Renal cortex interstitium (tissue), 11 donors: ENCODE data around the gene ZNF582. TPM values are rescaled to one million over a fixed set of nuclear protein-coding genes. Genes with fewer than 3 reads are reported as not detected.
A peak's percentile ranks its signal among the peaks of the same experiment; 100 is the strongest.
"Not testable (repeated sequence)": the region's sequence is repeated elsewhere in the genome, so short reads cannot be mapped to it uniquely, and the experiment has no call there.

Experiments
- DNase-seq, 11 donors: peaks; one replicate each; pipeline ENCODE4 v3.0.0-alpha.2; 2013; ENCODE audit warnings: low read depth in 9 of 11, low spot score in 4 of 11; ENCODE audit errors: extremely low read depth in 1 of 11
- polyA plus RNA-seq, 3 donors: library from polyadenylated mRNA; unstranded; fragments of 120-200 nt; gene quantifications; one replicate each; pipeline ENCODE4 v1.2.1, GENCODE V29; 2013; ENCODE audit not compliant: insufficient read length in 3 of 3

The ZNF582 gene
- polyA plus RNA-seq, 3 donors = 10.9 to 14.2 (median 11.3) TPM

DNA sequence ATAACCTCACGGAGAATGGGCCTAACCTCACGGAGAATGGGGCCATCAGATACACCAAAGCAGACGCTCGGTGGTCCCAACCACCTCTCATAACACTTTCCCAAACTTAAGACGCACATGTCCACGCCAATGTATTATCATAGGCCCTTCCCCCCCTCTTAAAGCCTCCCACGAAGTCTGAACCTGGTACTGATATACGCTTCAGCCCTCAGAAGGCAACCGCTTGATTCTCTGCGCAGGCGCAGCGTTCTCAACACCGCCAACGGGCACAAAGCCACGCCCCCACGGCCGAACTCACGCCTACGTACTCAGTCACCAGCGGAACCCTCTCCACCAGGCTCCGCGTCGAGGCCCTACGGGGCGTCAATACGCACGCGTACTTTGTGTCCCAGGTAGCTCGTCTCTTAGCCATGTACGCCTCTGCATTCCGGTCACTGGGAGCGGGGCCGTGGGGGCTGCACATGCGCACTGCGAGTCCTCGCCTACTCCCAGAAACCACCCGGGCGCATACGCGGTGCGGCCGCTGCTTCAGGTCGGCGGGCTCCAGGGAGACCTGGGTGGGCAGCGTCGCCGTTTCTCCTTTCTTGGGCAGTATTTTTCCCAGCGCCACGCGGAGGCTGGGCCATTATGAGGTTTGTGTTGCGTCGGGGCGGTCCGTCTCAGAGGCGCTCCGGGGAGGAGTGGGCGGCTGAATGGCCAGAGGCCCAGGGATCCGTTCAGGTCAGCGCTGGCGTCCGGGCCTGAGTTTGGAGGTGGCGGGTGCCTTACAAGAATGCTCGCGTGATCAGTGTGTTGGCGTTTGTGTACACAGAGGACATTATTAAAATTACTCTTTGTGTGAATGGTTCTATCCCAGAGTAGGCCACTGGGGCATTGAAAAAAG, 25.3 kb downstream of the ZNF582 start:
- DNase-seq = peak; percentile 85 to 94 (median 91)

DNA sequence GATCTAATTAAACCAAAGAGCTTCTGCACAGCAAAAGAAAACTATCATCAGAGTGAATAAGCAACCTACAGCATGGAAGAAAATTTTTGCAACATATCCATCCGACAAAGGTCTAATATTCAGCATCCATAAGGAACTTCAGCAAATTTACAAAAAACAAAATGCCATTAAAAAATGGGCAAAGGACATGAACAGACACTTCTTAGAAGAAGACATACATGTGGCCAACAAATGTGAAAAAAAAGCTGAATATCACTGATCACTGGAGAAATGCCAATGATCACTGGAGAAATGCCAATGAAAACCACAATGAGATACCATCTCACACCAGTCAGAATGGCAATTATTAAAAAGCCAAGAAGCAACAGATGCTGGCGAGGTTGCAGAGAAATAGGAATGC, 32.5 kb downstream of the ZNF582 start:
- DNase-seq = no peak

DNA sequence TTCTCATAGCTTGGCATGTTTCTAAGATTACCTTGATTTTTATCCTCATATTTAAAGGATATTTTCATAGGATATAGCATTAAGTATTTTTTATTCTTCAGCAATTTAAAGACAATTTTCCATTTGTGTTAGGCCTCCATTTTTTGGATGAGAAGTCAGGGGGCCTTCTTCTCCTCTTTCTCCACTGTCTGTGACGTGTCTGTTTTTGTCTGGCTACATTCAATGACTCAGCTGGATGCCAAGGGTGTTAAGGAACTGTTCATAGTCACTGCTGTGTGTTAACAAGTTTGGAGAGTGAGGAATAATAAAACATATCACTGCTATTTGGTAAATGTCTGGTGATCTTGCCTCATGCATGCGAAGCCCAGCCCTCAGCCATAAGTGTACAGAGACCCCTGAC, 36.4 kb downstream of the ZNF582 start:
- no peak for DNase-seq

DNA sequence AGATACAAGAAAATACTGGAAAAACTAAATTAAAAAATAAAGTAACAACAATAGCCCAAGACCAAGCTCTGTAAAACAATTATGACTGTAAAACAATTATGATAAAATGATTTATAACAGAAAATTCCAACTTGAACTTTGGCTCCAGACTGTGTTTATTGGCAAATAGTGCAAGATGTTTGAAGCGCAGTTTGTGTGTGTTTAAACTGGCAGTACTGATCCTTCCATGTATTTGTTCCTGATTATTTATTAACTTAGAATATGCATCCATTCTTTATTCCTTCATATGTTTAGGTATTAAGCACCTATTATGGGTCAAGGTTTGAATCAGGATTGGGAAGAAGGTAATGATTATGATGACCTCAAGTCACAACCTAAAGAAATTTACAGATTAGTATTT, 37.8 kb downstream of the ZNF582 start:
- no peak for DNase-seq

DNA sequence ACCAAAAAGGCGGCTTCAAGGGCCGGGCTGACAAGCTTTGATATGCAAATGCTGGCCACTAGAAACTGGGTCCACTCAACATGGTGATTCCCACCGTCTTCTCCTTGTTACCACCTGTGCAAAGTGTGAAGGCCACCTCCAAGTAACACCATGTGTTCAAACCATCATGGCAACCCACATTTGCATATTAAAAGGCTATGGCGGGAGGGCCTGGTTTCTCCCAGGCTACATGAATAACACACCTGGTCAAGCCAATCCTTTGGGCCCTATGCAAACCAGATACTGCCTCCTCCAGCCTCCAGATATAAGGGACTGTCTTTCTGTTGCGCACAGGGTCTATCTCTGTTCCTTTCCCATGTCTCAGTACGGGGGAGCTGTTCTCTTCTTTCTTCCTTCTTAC, 42.1 kb downstream of the ZNF582 start:
- no peak for DNase-seq

DNA sequence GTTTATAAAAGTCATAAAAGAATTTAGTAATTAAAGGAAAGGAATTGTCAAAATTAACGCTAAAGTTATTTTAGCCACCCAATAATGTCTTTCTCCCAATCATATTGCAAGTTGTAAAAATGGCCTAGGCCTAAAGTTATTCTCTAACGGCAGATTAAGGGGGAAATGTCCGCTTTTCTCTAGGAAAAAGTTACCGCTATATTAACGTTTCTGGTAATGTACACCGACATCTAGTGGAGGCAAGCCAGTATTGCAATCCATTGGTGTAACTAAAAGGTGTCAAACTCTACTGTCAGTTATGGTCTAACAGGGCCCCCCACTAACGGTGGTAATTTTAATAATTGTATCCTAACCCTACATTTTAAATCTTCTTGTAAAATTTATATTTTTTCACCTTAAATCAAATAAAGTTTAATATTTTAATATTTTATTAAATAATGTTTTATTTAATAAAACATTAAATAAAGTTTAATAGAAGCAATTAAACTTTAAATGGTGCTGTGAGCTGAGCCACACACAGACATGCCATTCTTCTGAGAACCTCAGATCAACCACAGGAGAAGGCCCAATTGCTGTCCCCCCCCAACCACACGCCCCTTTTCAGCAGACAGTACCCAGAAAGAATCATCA, 42.8 kb downstream of the ZNF582 start:
- DNase-seq = peak in 10 of 11 donors; percentile 33 to 70 (median 47)

DNA sequence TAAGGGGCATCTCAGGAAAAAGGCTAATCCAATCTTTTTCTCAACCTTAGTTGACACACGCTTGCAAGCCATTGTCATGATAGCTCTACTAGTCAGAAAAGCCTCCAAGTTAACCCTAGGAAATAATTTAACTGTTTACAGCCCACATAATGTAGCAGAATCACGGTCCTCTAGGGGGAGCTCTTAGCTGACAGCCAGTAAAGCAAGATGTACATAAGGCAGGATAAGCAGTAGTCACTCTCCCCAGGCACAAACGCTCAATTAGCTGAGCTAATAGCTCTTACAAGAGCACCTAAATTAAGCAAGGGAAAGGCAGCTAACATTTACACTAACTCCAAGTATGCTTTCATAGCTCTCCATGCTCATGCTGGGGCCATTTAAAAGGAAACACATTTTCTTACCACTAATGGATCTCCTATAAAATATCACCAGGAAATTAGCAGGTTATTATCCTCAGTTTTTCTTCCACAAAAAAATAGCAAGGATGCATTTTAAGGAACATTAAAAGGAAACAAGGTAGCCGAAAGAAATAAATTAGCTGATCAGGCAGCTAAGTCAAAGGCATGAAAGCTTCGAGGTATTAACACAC, 45.0 kb downstream of the ZNF582 start:
- DNase-seq = no peak

DNA sequence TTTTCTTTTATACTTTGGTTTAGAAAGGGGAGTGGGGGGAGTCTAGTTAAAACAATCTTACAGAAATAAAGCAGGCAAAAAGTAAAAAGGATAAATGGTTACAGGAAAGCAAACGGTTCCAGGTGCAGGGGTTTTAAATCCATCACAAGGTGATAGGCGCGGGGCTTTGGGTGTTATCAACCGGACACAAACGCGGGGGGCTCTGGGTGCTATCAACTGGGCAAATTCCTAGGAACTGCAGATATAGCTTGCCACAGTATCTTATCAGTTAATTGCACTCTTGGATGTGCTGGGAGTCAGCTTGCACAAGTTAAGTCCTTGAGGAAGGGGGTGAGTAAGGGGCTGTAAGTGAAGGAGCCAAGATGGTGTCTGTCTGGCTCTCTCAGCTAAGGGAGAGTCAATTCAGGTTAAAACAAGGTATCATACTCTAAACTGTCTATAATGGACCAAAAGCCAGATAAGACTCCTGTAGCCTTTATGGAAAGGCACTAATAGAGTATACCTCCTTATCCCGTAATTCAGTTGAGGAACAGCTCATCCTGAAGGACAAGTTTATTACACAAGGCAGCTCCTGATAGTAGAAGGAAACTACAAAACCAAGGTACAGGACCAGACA, 46.1 kb downstream of the ZNF582 start:
- no peak for DNase-seq

DNA sequence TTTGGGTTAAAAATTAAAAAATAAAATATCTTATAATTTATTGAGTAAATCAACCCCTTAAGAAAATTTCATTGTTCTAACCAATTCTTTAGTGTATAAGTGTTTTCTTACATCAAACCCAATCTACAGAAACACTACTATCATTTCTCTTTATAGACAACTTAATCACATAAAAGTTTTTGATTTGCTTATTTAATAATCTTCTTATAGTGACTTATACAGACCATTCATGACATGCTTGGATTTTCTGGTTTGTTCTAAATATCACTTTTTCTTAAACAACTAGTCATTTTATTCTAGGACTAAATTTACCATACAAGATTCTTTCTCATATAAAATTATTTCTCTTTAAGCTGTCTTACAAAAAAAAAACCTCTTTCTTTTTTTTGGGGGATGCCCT, 51.4 kb downstream of the ZNF582 start:
- DNase-seq = no peak

DNA sequence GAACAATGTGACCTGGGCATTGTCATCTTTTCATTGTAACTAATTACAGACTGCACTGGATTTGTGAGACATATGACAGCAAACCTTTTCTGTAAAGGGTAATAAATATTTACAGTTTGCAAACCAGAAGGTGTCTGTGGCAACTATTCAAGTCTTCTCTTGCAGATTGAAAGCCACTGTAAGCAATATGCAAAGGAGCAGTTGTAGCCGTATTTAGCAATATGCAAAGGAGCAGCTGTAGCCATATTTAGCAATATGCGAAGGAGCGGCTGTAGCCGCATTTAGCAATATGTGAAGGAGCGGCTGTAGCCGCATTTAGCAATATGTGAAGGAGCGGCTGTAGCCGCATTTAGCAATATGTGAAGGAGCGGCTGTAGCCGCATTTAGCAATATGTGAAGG, 54.3 kb downstream of the ZNF582 start:
- not testable (repeated sequence) for DNase-seq

DNA sequence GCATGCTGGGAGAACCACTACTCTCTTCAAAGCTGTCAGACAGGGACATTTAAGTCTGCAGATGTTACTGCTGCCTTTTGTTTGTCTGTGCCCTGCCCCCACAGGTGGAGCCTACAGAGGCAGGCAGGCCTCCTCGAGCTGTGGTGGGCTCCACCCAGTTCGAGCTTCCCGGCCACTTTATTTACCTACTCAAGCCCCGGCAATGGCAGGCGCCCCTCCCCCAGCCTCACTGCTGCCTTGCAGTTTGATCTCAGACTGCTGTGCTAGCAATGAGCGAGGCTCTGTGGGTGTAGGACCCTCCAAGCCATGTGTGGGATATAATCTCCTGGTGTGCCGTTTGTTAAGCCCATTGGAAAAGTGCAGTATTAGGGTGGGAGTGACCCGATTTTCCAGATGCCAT, 56.3 kb downstream of the ZNF582 start:
- DNase-seq = not testable (repeated sequence)

DNA sequence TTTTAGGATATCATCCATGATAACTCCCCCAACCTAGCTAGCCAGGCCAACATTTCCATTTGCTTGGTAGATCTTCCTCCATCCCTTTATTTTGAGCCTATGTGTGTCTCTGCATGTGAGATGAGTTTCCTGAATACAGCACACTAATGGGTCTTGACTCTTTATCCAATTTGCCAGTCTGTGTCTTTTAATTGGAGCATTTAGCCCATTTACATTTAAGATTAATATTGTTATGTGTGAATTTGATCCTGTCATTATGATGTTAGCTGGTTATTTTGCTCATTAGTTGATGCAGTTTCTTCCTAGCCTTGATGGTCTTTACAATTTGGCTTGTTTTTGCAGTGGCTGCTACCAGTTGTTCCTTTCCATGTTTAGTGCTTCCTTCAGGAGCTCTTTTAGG, 58.0 kb downstream of the ZNF582 start:
- DNase-seq = not testable (repeated sequence)

DNA sequence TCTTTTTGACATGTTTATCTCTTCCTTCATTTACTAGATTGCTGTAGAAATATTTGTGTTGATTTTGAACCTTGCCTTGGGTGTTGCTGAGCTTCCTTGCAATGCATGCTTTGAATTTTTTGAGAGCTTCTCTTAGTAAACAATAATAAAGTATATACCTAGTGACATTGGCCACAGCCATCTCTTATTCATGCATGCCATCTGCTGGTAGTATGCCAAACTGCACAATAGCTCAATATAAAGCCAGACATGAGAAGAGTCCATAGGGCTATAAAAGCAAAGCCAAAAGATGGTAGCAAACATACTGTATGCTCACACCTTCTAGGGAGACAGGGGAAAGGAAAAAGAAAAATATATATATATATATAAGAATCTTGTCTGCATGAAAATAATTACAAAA, 59.8 kb downstream of the ZNF582 start:
- peak in 2 of 11 donors; percentile 17 to 45 for DNase-seq

Other genes starting within 250 kb of the ZNF582 start
- not detected for gene GALP, start 217.5 kb downstream of the ZNF582 start, polyA plus RNA-seq
- gene ZSCAN5B, start 195.8 kb downstream of the ZNF582 start, polyA plus RNA-seq = under 1 TPM in 2 of 3 donors, not detected in 1; 0.17 to 0.30 TPM
- gene ZSCAN5C, start 191.3 kb downstream of the ZNF582 start, polyA plus RNA-seq = under 1 TPM in 1 of 3 donors, not detected in 2; 0.07 TPM
- gene EDDM13, start 120.8 kb downstream of the ZNF582 start, polyA plus RNA-seq = 1 to 10 TPM; 1.4 to 4.7 (median 1.5) TPM
- 10 to 100 TPM; 14.7 to 17.2 (median 17.0) TPM for gene ZSCAN5A, start 78.7 kb downstream of the ZNF582 start, polyA plus RNA-seq
- 10 to 100 TPM in 1 of 3 donors, 1 to 10 TPM in 2; 9.5 to 11.2 (median 9.9) TPM for gene ZNF583, start 10.8 kb upstream of the ZNF582 start, polyA plus RNA-seq
- gene ZNF667, start 83.8 kb upstream of the ZNF582 start, polyA plus RNA-seq = 10 to 100 TPM; 18.7 to 23.4 (median 20.7) TPM
- gene ZNF471, start 114.3 kb upstream of the ZNF582 start, polyA plus RNA-seq = 10 to 100 TPM; 20.1 to 32.6 (median 21.2) TPM
- 10 to 100 TPM; 13.6 to 16.8 (median 14.4) TPM for gene ZFP28, start 145.4 kb upstream of the ZNF582 start, polyA plus RNA-seq
- gene ZNF470, start 173.9 kb upstream of the ZNF582 start, polyA plus RNA-seq = 10 to 100 TPM in 2 of 3 donors, 1 to 10 TPM in 1; 8.5 to 11.9 (median 10.9) TPM
- gene ZNF71, start 201.8 kb upstream of the ZNF582 start, polyA plus RNA-seq = 10 to 100 TPM in 1 of 3 donors, 1 to 10 TPM in 2; 8.4 to 10.5 (median 9.4) TPM
- 1 to 10 TPM; 1.3 to 2.1 (median 1.8) TPM for gene SMIM17, start 249.6 kb upstream of the ZNF582 start, polyA plus RNA-seq